Left ventricle myocardium superior (tissue), 1 donor: ENCODE measurements around the gene TBKBP1. TPM values are rescaled to one million over a fixed set of nuclear protein-coding genes. Genes with fewer than 3 reads are reported as not detected.

ENCODE experiments used
- ATAC-seq: fragments of 200-7000 bp; cut with Tn5 transposase; one replicate; pipeline ENCODE4 v1.9.1; 2020; ENCODE audit warnings: mild to moderate bottlenecking, moderate library complexity
- DNase-seq: peaks from one replicate; pipeline ENCODE4 v3.0.0-alpha.2; 2020
- intact Hi-C: fragments of 100-400 bp; cut with micrococcal nuclease; formaldehyde crosslinking; loops from one replicate; pipeline ENCODE4 v1.11.0; 2022
- total RNA-seq: library from RNA; stranded (reverse); fragmentation: NEBNext Ultra II Directional; extraction: Animal tissue kit (Norgen Biotek cat#: 25700); gene quantifications from one replicate; pipeline ENCODE4 v1.2.1, GENCODE V29; 2021
- donor health status: DM: no; HTN: yes; CAD: no; lungs with severe emphysema.

Gene TBKBP1
- total RNA-seq, 1 donor from 2014 or later: 15.9 TPM

- DNase-seq (no peak), ATAC-seq (no peak)
- intact Hi-C loops: no loop called here
These were observed 47.3 kb downstream of the TBKBP1 start for GRCh38 chr17:47741109-47741792.

GRCh38 chr17:47741793-47742145 is 47.8 kb downstream of the TBKBP1 start:
- DNase-seq (no peak), ATAC-seq (no peak)
- intact Hi-C loops: no loop called here

GRCh38 chr17:47742319-47743181 is 48.6 kb downstream of the TBKBP1 start:
- intact Hi-C loops: no loop called here
- peak; percentile 35 for ATAC-seq
- peak; percentile 49 for DNase-seq

- intact Hi-C loops: no loop called here
- ATAC-seq (no peak), DNase-seq (no peak)
These were observed 50.4 kb downstream of the TBKBP1 start for GRCh38 chr17:47744168-47745036.

GRCh38 chr17:47745037-47745380 is 51.0 kb downstream of the TBKBP1 start:
- DNase-seq (no peak), ATAC-seq (peak; percentile 34)
- intact Hi-C loops: no loop called here

DNA sequence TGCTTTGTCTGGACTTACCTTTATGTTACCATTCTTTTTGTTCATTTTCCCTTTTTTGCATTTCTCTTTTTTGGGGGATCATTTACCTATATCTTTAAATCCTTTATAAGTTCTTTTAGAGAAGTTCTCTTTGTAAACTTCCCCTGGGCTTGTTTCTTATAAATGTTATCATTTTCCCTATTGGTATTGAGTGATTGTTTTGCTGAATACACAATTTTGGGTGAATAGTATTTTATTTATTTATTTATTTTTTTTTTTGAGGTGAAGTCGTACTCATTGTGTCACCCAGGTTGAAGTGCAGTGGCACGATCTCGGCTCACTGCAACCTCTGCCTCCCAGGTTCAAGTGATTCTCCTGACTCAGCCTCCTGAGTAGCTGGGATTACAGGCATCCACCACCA is 57.5 kb downstream of the TBKBP1 start:
- DNase-seq: no peak
- intact Hi-C loops: no loop called here
- ATAC-seq: no peak

DNA sequence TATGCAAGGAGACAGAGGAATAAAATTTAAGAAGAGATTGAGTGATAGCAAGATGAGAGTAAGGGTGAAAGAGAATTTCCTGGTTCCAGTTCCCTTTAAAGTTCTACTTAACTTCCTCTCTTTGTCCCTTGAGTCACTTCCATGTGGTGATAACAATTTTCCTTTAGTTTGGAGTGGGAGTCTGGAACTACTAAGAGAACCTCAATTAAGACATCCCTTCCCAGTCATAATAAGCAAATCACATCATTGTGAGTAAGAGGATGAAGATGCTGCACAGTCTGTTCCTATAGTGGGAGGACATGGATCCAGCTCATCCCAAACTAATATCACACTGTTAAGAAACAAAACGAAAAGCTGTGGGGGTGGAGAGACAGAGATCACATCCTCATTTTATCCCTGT is 63.4 kb downstream of the TBKBP1 start:
- ATAC-seq (no peak), DNase-seq (no peak)
- intact Hi-C loops: no loop called here

- intact Hi-C loops: no loop called here
- ATAC-seq (no peak), DNase-seq (no peak)
These were observed 66.6 kb downstream of the TBKBP1 start for GRCh38 chr17:47760409-47761140.

Other genes starting within 250 kb of the TBKBP1 start
- gene NPEPPS, start 163.1 kb upstream of the TBKBP1 start, total RNA-seq: 93.0 TPM
- 169 TPM for gene KPNB1, start 44.2 kb upstream of the TBKBP1 start, total RNA-seq
- 0.40 TPM for gene TBX21, start 39.1 kb downstream of the TBKBP1 start, total RNA-seq
- gene OSBPL7, start 127.6 kb downstream of the TBKBP1 start, total RNA-seq: 4.0 TPM
- 53.5 TPM for gene MRPL10, start 137.4 kb downstream of the TBKBP1 start, total RNA-seq
- gene LRRC46, start 137.5 kb downstream of the TBKBP1 start, total RNA-seq: not detected
- 33.8 TPM for gene SCRN2, start 147.1 kb downstream of the TBKBP1 start, total RNA-seq
- gene SP6, start 157.0 kb downstream of the TBKBP1 start, total RNA-seq: 0.15 TPM
- 14.1 TPM for gene SP2, start 202.1 kb downstream of the TBKBP1 start, total RNA-seq
- 31.3 TPM for gene PNPO, start 247.4 kb downstream of the TBKBP1 start, total RNA-seq